GM19328 (cell line): ENCODE results near the gene BROX.
"Not testable (repeated sequence)": the region's sequence is repeated elsewhere in the genome, so short reads cannot be mapped to it uniquely, and the experiment has no call there.

ENCODE experiments used
- ATAC-seq: cut with Tn5 transposase; IDR thresholded peaks from one replicate; pipeline ENCODE4 v1.9.1; 2021; ENCODE audit warnings: mild to moderate bottlenecking, moderate library complexity; ENCODE audit not compliant: unreplicated experiment

The BROX gene

DNA sequence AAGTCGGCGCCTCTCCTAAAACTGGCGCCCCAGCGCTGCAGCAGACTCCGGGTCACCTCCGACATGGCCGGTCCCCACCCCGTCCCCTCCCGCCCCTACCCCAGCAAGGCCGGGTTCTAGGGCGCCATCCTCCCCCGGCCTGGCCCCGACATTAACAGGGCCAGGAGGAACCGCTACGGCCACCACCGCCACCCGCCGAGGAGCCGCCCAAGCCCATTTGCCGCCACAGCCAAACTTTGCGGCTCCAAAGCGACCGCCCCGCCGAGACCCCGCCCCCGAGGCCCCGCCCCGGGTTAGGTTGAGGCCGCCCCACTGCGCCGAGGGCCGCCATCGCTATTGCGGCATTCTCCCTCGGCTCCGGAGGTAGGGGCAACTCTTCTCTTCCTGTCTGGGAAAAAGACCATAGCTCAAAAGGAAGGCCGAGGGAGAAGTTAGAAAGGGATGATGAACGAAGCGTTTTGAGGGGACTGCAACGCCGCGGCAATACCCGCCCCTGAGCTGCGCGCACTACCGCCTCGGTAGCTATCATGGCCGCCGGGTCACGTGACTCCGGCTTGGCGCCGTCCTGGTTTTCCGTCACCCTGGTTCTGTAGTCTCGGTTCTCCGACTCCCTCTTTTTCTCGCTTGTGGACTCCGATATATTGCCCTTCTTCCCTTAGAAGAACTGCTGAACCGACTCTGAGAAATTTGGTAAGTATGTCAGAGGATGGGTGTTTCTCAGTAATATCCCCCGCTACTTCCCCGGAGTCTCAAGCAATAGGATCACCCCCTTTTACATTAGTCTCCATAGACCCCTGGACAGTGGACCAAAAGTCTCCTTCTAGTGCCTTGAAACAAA, at the start of gene BROX, which contains the start of gene AIDA:
Gene BROX (plus strand): TSS at position 312 of the 838 bp plus-strand sequence. CDS start 3,136 bp downstream, outside the sequence.
Gene AIDA (minus strand): TSS at position 239 of the 838 bp plus-strand sequence. CDS start 174 bp downstream, at position 65.
- peak; percentile 77 for ATAC-seq

GRCh38 chr1:222663431-222663934, 48.9 kb upstream of the BROX start:
- ATAC-seq: no peak

DNA sequence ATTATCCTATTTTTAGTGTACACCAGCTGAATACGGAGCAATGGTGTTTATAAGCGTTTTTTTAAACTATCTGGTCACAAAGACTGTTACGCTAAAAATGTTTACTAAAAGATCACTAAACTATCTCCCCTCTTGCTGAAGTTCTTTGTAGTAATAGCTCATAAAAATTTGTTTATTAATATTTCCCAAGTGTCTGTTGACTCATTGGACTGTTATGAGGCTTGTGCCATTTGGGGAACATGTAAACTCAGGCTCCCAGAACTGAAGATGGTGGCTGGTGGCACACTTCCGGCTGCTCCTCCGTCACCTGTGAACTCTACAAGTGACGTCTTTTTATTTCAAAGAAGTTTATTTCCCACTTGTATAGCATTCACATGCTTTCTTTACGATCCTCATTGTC, 46.4 kb upstream of the BROX start:
- no peak for ATAC-seq

DNA sequence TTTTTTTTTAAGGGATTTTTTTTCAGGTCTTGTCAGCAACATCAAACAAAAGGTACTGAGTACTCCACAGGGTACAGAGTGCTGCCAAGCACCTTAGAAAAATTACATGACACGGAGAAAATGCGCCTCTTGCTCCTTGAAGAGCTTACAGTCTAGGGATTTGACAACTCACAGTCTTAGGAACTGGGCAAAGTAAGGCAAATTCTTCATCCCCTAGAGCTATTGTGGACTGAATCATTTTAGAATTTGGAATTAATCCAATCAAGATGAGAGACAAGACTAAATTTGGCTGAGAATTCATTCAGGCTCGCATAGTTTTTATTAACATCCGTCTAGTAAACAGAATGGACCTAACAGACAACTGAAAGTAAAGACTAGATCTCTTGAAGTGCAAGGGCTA, 44.2 kb upstream of the BROX start:
- not testable (repeated sequence) for ATAC-seq

DNA sequence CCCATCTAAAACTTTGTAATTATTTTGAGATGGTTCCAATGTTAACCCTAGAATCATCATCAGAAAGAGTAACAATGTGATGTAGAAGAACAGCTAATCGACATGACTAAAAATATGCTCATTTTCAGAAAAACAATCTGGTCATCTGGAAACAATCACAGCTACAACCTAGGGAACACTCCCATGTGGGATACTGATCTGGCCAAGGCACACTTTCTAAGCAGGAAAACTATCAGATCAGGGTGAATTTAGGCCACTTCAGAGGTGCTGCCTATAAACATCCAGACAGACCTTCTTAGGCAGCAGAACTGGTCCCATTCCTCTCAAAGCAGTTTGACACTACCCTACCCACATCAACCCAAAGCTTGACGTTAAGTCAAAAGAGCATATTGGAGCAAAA, 43.3 kb upstream of the BROX start:
- not testable (repeated sequence) for ATAC-seq

DNA sequence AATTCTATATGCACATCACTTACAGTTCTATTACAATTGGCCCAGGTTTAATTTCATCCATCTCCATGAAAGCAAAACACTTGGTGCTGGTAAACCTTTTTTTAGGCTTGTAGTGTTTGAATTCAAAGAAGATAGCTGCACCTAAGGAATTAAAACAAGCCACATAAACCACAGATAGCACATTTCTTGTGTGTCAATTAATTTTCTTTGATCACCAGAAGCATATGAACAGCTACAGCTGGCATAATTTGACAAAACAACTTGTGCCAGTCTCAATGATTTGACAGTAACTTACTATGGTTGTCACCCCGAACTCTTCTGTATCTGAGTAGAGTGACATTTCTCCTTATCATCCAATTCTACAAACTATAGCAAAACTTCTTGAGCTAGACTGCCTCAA, 42.3 kb upstream of the BROX start:
- no peak for ATAC-seq

DNA sequence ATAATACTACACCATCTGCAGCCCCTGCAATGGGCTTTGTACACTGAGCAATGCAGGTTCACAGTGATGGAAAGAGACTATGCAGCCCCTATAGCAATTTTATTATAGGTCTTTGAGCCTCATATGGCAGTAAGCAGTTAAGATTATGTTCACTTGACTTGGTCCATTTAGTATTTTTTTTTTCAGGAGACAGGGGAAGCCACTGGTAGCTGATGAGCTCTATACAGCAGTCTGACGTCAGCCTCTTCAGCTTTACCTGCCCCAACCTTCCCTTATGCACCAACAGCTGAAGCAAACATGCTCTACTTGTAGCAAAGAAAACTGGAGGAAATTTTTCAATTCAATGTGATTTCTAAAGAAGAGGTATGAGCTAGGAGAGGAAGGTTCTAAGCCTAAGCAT, 32.3 kb upstream of the BROX start:
- ATAC-seq: no peak

GRCh38 chr1:222691016-222691415, 21.3 kb upstream of the BROX start:
- no peak for ATAC-seq

GRCh38 chr1:222694927-222695326, 17.4 kb upstream of the BROX start:
- no peak for ATAC-seq

- no peak for ATAC-seq
Observed at GRCh38 chr1:222696741-222697140, 15.6 kb upstream of the BROX start.

DNA sequence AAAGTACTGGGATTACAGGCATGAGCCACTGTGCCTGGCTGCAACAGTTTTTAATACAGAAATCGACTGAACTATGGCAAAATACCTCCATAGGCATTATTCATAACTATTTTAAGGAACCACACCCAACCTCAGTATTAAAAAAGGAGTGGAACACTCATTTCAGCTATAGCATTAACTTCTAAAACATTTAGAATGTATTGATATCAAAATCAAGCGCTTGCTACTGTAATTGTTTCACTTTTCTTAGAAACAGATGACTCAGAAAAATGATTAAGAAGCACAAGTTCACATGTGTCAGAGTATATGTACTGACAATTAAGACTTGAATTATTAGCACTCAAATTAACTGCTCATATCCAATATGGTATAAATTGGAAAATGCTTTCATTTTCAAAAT, 15.2 kb upstream of the BROX start:
- ATAC-seq: no peak

DNA sequence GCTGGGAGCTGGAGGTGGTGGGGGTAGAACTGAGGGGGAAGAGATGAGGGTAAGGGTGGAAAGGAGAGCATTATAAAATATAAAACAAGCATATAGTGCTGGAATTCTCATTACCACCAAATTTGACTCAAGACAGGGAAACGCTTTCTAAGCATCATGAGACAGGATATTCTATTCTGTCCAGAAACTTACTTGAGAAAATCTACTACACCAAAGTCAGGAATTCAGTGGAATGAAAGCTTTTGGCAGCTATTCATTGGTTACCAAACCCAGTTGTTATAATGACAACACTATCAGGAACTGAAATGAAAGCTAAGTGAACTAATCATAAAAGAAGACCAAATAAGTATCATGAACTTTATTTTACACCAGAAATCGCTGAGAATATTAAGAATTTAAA, 14.5 kb upstream of the BROX start:
- ATAC-seq: no peak

- ATAC-seq: no peak
Observed at GRCh38 chr1:222702210-222702609, 10.2 kb upstream of the BROX start.

DNA sequence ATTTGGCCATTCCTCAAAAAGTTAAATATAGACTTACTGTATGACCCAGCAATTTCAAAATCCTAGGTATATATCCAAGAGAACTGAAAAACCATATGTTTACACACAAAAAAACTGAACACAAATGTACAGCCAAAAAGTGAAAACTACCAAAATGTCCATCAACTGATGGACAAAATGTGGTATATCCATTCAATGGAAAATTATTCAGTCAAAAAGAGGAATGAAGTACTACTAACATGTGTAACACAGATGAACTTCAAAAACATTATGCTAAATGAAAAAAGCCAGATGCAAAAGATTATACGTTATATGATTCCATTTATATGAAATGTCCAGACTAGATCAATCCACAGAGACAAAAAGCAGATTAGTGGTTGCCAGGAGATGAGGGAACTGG, 8.1 kb upstream of the BROX start:
- no peak for ATAC-seq

GRCh38 chr1:222706815-222707214, 5.5 kb upstream of the BROX start:
- ATAC-seq: no peak

GRCh38 chr1:222709700-222710153, 2.6 kb upstream of the BROX start:
- ATAC-seq: no peak

DNA sequence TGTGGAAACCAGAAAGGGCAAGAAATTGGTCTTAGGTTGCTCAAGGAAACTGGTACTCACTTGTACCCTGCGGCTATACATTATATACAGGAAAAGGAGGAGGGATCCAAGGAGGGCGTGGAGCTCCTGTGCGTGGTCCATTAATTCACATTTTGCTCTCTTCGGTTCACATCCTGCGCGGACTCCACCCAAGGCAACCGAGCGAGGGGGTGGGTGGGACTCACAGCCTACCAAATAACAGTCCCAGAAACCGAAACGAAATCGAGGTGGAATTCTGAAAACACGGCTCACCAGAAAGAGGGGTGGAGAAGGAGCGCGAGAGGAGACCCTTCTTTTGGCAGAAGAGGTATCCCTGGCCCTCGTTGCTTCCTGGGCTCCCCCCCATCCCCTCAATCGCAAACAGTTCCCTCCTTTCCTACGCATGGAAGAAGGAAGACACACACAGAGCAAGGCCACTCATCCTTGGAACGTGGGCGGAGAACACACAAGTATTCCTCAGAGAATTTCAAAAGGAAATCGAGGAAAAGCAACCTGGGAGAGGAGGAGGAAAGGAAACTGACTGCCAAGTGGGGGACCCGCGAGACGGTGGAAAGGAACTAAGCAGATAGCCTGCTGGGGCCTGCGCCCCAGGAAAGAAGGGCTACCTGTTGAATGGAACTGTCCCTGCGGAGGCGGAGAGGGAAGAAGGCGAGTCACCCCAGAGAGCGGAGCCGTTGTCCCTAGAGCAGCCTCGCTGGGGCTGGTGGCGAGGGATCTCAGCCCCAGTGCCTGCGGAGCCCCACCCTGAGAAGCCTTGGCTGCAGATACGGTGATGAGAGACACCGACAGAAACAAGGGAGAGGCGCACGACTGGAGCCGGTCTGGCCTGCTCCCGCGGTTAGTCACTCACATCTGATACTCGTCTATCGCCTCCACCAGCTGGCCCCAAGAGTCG, 778 bp upstream of the BROX start:
- peak; percentile 31 for ATAC-seq

- peak; percentile 61 for ATAC-seq
Observed at GRCh38 chr1:222713091-222713961, 962 bp downstream of the BROX start.

DNA sequence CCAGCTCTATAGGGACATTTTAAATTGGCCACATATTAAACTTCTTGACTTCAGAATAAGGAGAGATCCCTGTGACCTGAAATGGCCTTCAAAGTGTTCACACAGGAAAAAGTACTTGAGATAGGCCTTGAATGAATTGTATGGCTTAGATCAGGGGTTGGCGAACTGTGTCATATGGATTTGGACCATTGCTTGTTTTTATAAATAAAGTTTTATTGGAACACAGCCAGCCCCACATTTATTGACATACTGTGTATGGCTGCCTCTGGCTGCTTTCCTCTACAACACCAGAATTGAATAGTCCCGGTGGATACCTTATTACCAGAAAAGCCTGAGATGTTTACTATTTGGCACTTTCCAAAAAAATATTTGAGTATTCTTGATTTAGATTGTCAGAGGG, 4.0 kb downstream of the BROX start:
- no peak for ATAC-seq

GRCh38 chr1:222728746-222729145, 16.4 kb downstream of the BROX start:
- no peak for ATAC-seq
